GM18505 (cell line): ENCODE results near the gene TOP1.

Experiments
- ATAC-seq: cut with Tn5 transposase; IDR thresholded peaks from one replicate; pipeline ENCODE4 v1.9.1; 2021; ENCODE audit not compliant: unreplicated experiment
- POLR2A ChIP-seq: IDR thresholded peaks from 4 replicates; pipeline ENCODE4 v1.6.1; 2011; ENCODE audit warnings: borderline replicate concordance; ENCODE audit not compliant: insufficient read depth, insufficient read length; ENCODE audit errors: extremely low read depth

Gene TOP1

GRCh38 chr20:41165001-41165882 is 136.6 kb downstream of the TOP1 start:
- TF ChIP-seq POLR2A = no peak
- no peak for ATAC-seq

- TF ChIP-seq POLR2A = no peak
- no peak for ATAC-seq
Measured at GRCh38 chr20:41166201-41167117, 137.8 kb downstream of the TOP1 start.

GRCh38 chr20:41167118-41167470 is 138.5 kb downstream of the TOP1 start:
- no peak for ATAC-seq
- TF ChIP-seq POLR2A = no peak

- no peak for ATAC-seq
- TF ChIP-seq POLR2A = no peak
Measured at GRCh38 chr20:41167481-41168253, 139.0 kb downstream of the TOP1 start.

GRCh38 chr20:41168281-41169161 is 139.9 kb downstream of the TOP1 start:
- no peak for TF ChIP-seq POLR2A
- no peak for ATAC-seq

- no peak for TF ChIP-seq POLR2A
- no peak for ATAC-seq
Measured at GRCh38 chr20:41169162-41169690, 140.6 kb downstream of the TOP1 start.

- no peak for TF ChIP-seq POLR2A
Measured at GRCh38 chr20:41169791-41170351, 141.2 kb downstream of the TOP1 start.

GRCh38 chr20:41170386-41171105 is 141.9 kb downstream of the TOP1 start:
- TF ChIP-seq POLR2A = no peak
- ATAC-seq = no peak

More at GRCh38 chr20:41169791-41170351, 141.2 kb downstream of the TOP1 start:
- no peak for ATAC-seq

- ATAC-seq = no peak
- TF ChIP-seq POLR2A = no peak
Measured at GRCh38 chr20:41171736-41172295, 143.2 kb downstream of the TOP1 start.

GRCh38 chr20:41172296-41173140 is 143.9 kb downstream of the TOP1 start:
- ATAC-seq = no peak
- no peak for TF ChIP-seq POLR2A
